Endothelial cell of umbilical vein (primary cell): ENCODE measurements around the gene ACYP2. TPM values are rescaled to one million over a fixed set of nuclear protein-coding genes. Genes with fewer than 3 reads are reported as not detected.

Source experiments
- BruUV-seq: library from RNA; stranded (reverse); fragments of 400-500 nt; replicated peaks from 2 replicates; lab custom pipeline; 2021; lab: Mats Ljungman, UMichigan
- CTCF ChIA-PET: fragments of 300-600, 350-600 bp; sonication (Branson Sonifier 250); formaldehyde crosslinking; loops from one replicate; lab custom pipeline; 2021; ENCODE audit warnings: antibody characterized with exemption, inconsistent platforms; lab: Charles Lee
- POLR2A ChIA-PET: fragments of 300-600, 350-600 bp; sonication (Branson Sonifier 250); formaldehyde crosslinking; loops from one replicate; lab custom pipeline; 2021; ENCODE audit warnings: antibody characterized with exemption, inconsistent platforms; lab: Charles Lee
- DNase-seq: peaks from one replicate; pipeline ENCODE4 v3.0.0-alpha.2; 2011; ENCODE audit warnings: low read depth, low spot score
- FAIRE-seq: peaks from 2 replicates; lab custom pipeline; 2011; peaks lifted over from hg19 to GRCh38; lab: Jason Lieb, UNC
- H2AFZ ChIP-seq: 2 replicates; pipeline ENCODE4 v1.6.0; 2012; ENCODE audit warnings: low read depth, low read length, control low read depth, inconsistent platforms
- H3K27ac ChIP-seq: 2 replicates; pipeline ENCODE4 v1.5.1; 2011; ENCODE audit warnings: low read depth, mild to moderate bottlenecking, control low read depth, low read length, moderate library complexity; ENCODE audit not compliant: insufficient read depth
- H3K27me3 ChIP-seq, 2 experiments: 2 replicates each; pipeline versions ENCODE4 v1.6.0 to v1.6.1; 2011; ENCODE audit warnings: low read length in 2 of 2, mixed read lengths in 1 of 2; ENCODE audit not compliant: control insufficient read depth in 2 of 2, insufficient read depth in 2 of 2
- H3K36me3 ChIP-seq, 2 experiments: 2 replicates in 1 of 2; 3 replicates in 1 of 2; pipeline ENCODE4 v1.5.1; 2011; ENCODE audit warnings: low read length in 2 of 2, mild to moderate bottlenecking in 1 of 2, moderate library complexity in 1 of 2; ENCODE audit not compliant: control insufficient read depth in 2 of 2, insufficient read depth in 2 of 2; ENCODE audit errors: extremely low read depth in 1 of 2
- H3K4me1 ChIP-seq: 3 replicates; pipeline ENCODE4 v1.5.1; 2011; ENCODE audit warnings: mild to moderate bottlenecking, low read length; ENCODE audit not compliant: control insufficient read depth, insufficient read depth; ENCODE audit errors: extremely low read depth
- H3K4me2 ChIP-seq: 2 replicates; pipeline ENCODE4 v1.6.1; 2011; ENCODE audit warnings: low read length, control low read depth, mixed read lengths; ENCODE audit not compliant: insufficient read depth
- H3K4me3 ChIP-seq, 3 experiments: fragments of 200-600 bp in 1 of 3; sonication (generic), shearing (Covaris generic) in 1 of 3; replicated peaks in 1 of 3; 2 replicates each; pipeline ENCODE4 v1.5.1; 2011 to 2016; ENCODE audit warnings: control low read depth in 3 of 3, low read length in 3 of 3, mild to moderate bottlenecking in 2 of 3, inconsistent platforms in 1 of 3, low read depth in 1 of 3, moderate library complexity in 1 of 3; ENCODE audit not compliant: insufficient read depth in 1 of 3
- H3K79me2 ChIP-seq: 2 replicates; pipeline ENCODE4 v1.6.0; 2012; ENCODE audit warnings: low read length, inconsistent platforms; ENCODE audit not compliant: control insufficient read depth, insufficient read depth
- H3K9ac ChIP-seq: replicated peaks from 2 replicates; pipeline ENCODE3; 2011; ENCODE audit warnings: low read length, control low read depth; ENCODE audit not compliant: insufficient read depth; ENCODE audit errors: extremely low read depth
- H3K9me1 ChIP-seq: replicated peaks from 3 replicates; pipeline ENCODE4 v1.6.0; 2011; ENCODE audit warnings: mild to moderate bottlenecking, low read length; ENCODE audit not compliant: control insufficient read depth, insufficient read depth; ENCODE audit errors: extremely low read depth
- H3K9me3 ChIP-seq: replicated peaks from 2 replicates; pipeline ENCODE4 v1.5.1; 2012; ENCODE audit warnings: low read length, inconsistent platforms; ENCODE audit not compliant: control insufficient read depth, insufficient read depth
- H4K20me1 ChIP-seq: replicated peaks from 2 replicates; pipeline ENCODE3; 2011; ENCODE audit warnings: mild to moderate bottlenecking, low read length; ENCODE audit not compliant: control insufficient read depth, insufficient read depth; ENCODE audit errors: extremely low read depth
- FOS ChIP-seq: IDR thresholded peaks from 2 replicates; pipeline ENCODE4 v1.6.1; 2011; ENCODE audit warnings: mild to moderate bottlenecking, low read length, moderate library complexity, borderline replicate concordance; ENCODE audit not compliant: insufficient read depth
- GATA2 ChIP-seq: IDR thresholded peaks from 2 replicates; pipeline ENCODE4 v1.7.0; 2011; ENCODE audit warnings: low read depth, mild to moderate bottlenecking, moderate library complexity, mixed read lengths, low read length; ENCODE audit not compliant: insufficient read length, insufficient read depth
- MYC ChIP-seq: IDR thresholded peaks from one replicate; pipeline ENCODE4 v1.6.1; 2011; ENCODE audit warnings: mild to moderate bottlenecking, low read depth, low read length
- POLR2A ChIP-seq: IDR thresholded peaks from 2 replicates; pipeline ENCODE4 v1.6.1; 2012; ENCODE audit warnings: low read depth, mild to moderate bottlenecking, control low read depth, low read length
- POLR2AphosphoS5 ChIP-seq: IDR thresholded peaks from 2 replicates; pipeline ENCODE4 v1.6.1; 2012; ENCODE audit warnings: low read depth, mild to moderate bottlenecking, control low read depth, low read length, moderate library complexity; ENCODE audit not compliant: insufficient read depth
- dilution Hi-C: fragments of 300-500 bp; cut with MboI; formaldehyde crosslinking; loops from one replicate; pipeline ENCODE4 v1.15.0; 2019; ENCODE audit warnings: low sequenced_read_pairs; ENCODE audit not compliant: extremely low pct_ligation_motif_present
- intact Hi-C: fragments of 100-400 bp; cut with micrococcal nuclease; formaldehyde crosslinking; loops from one replicate; pipeline ENCODE4 v1.10.0; 2022
- polyA plus RNA-seq, 4 experiments: library from polyadenylated mRNA; depleted of rRNA in 3 of 4; stranded (reverse) in 3 of 4; unstranded in 1 of 4; fragments of >200 nt; gene quantifications; 2 replicates each; pipeline versions ENCODE4 v1.2.1 to v1.2.3, GENCODE V29; 2011 to 2012; ENCODE audit warnings: missing spikeins in 1 of 4
- total RNA-seq: library from RNA; stranded (reverse); gene quantifications from 2 replicates; pipeline ENCODE4 v1.2.3, GENCODE V29; 2021
- TF ChIP-seq, protein P1 (sequence below): IDR thresholded peaks from 2 replicates; pipeline ENCODE4 v1.6.1; 2011; ENCODE audit not compliant: insufficient read depth, insufficient read length
- TF ChIP-seq, protein P2 (sequence below), 2 donors: IDR thresholded peaks; 1 replicate in 1 of 2; 2 replicates in 1 of 2; pipeline ENCODE4 v1.5.1; 2011; ENCODE audit warnings: low read length in 2 of 2, mild to moderate bottlenecking in 2 of 2, moderate library complexity in 2 of 2, control low read depth in 1 of 2, inconsistent platforms in 1 of 2, low read depth in 1 of 2; ENCODE audit not compliant: insufficient read depth in 1 of 2; ENCODE audit errors: extremely low read depth in 1 of 2

ACYP2 gene
- total and polyA plus RNA-seq, 2 donors (not counting 3 experiments of a cell fraction or from before 2014, with no cell fraction given), result 3.9 to 7.9 TPM

DNA sequence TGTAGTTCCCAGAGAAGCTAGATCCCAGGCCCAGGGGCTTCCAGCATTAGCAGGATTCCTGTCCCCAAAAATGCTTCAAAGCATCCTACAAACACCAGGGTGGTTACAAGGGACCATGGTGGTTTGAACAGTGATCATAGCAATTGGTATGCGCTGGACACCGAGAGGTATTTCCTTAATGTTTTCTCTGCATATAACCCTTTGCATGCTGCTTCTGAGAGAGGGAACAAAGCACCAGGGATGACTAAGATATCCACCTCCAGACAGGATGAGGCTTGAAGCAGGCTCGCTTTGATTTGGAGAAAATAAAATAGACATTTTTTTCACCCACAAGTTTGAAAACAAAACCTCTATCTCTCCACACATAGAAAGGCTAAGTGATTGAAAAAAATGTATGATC, 191.1 kb downstream of the ACYP2 start:
- intact Hi-C loops, result no loop called here
- dilution Hi-C loops, result no loop called here
- Histone ChIP-seq H4K20me1 (no peaks in the 10 kb centered on the region), H3K27ac (no peak overlapping the region), H3K4me1 (peaks cover 4% of the 10 kb centered on the region), H3K27me3 (no peaks in the 10 kb centered on the region), H2AFZ (no peak overlapping the region), H3K9me3 (no peaks in the 10 kb centered on the region), H3K36me3 (no peaks in the 10 kb centered on the region), H3K4me2 (no peak overlapping the region), H3K9me1 (no peaks in the 10 kb centered on the region), H3K4me3 (no peak overlapping the region), H3K9ac (no peak overlapping the region), H3K79me2 (no peaks in the 10 kb centered on the region)
- POLR2A ChIA-PET, result no interaction called here
- CTCF ChIA-PET, result interaction anchor here (0.9 to 1.0 kb wide), 2 partner anchors 8 to 12 kb away, joined by 3 read pairs; no protein-coding TSS in a partner anchor
- DNase-seq, result no peak
- BruUV-seq, result no TSS peak
- TF ChIP-seq FOS (no peak), POLR2AphosphoS5 (no peak), POLR2A (no peak), MYC (no peak), GATA2 (no peak)
- TF ChIP-seq, protein P1, sequence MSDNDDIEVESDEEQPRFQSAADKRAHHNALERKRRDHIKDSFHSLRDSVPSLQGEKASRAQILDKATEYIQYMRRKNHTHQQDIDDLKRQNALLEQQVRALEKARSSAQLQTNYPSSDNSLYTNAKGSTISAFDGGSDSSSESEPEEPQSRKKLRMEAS, result no peak
- TF ChIP-seq, protein P2, sequence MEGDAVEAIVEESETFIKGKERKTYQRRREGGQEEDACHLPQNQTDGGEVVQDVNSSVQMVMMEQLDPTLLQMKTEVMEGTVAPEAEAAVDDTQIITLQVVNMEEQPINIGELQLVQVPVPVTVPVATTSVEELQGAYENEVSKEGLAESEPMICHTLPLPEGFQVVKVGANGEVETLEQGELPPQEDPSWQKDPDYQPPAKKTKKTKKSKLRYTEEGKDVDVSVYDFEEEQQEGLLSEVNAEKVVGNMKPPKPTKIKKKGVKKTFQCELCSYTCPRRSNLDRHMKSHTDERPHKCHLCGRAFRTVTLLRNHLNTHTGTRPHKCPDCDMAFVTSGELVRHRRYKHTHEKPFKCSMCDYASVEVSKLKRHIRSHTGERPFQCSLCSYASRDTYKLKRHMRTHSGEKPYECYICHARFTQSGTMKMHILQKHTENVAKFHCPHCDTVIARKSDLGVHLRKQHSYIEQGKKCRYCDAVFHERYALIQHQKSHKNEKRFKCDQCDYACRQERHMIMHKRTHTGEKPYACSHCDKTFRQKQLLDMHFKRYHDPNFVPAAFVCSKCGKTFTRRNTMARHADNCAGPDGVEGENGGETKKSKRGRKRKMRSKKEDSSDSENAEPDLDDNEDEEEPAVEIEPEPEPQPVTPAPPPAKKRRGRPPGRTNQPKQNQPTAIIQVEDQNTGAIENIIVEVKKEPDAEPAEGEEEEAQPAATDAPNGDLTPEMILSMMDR (IDR thresholded peaks at IDR 0.05; ENCODE audit: extremely low read depth in 1 of 2, insufficient read depth in 1 of 2, low read depth in 1 of 2, low read length in 2 of 2), result no peak
- no peak for FAIRE-seq
